ENCODE data around the gene CD7. TPM values are rescaled to one million over a fixed set of nuclear protein-coding genes. Genes with fewer than 3 reads are reported as not detected.

The CD7 gene
- total and polyA plus RNA-seq, 9 of the 15 experiments (the other 6 are each of a cell fraction or from before 2014, with no cell fraction given) = 0.21 to 0.35 TPM; not detected in 7

GRCh38 chr17:82267575-82268379 is 49.6 kb downstream of the CD7 start (continued):
- TF ChIP-seq ZC3H4 (CRISPR knock-in tag; IDR thresholded peaks at IDR 0.05; ENCODE audit: borderline replicate concordance) (no peak), ELK3 (CRISPR knock-in tag; IDR thresholded peaks at IDR 0.05) (no peak), ATF1 (CRISPR knock-in tag; IDR thresholded peaks at IDR 0.05) (no peak), ATF1 (tag; IDR thresholded peaks at IDR 0.05) (no peak; the same call in 1 of the 2 replicates), VEZF1 (CRISPR knock-in tag; IDR thresholded peaks at IDR 0.05) (no peak; the same call in 1 of the 2 replicates), PATZ1 (CRISPR knock-in tag; IDR thresholded peaks at IDR 0.05; ENCODE audit: borderline replicate concordance) (no peak), EHMT2 (IDR thresholded peaks at IDR 0.05) (no peak), MCM5 (IDR thresholded peaks at IDR 0.05; ENCODE audit: low read depth) (no peak), MTA1 (IDR thresholded peaks at IDR 0.05; ENCODE audit: borderline replicate concordance) (no peak), KAT7 (CRISPR knock-in tag; IDR thresholded peaks at IDR 0.05; ENCODE audit: borderline replicate concordance) (no peak), EP400 (IDR thresholded peaks at IDR 0.05) (peak; percentile 47; the same call in 1 of the 2 replicates), SRF (CRISPR knock-in tag; IDR thresholded peaks at IDR 0.05) (no peak), IRF1 (CRISPR knock-in tag; IDR thresholded peaks at IDR 0.05; ENCODE audit: borderline replicate concordance) (no peak), SMARCB1 (IDR thresholded peaks at IDR 0.05; ENCODE audit: insufficient read length, low read depth) (no peak), HMGXB4 (CRISPR knock-in tag; IDR thresholded peaks at IDR 0.05) (no peak), HLTF (IDR thresholded peaks at IDR 0.05) (no peak), RBM14 (IDR thresholded peaks at IDR 0.05; ENCODE audit: borderline replicate concordance, insufficient read depth, low read depth, low read length) (no peak)

All from K562 (cell line).